IMR-90 (cell line): ENCODE data around the gene FAM221A. TPM values are rescaled to one million over a fixed set of nuclear protein-coding genes. Genes with fewer than 3 reads are reported as not detected.

ENCODE experiments used
- ATAC-seq: fragments of 200-7000 bp; cut with Tn5 transposase; 2 replicates; pipeline ENCODE4 v1.9.1; 2020; ENCODE audit warnings: low read depth, mild to moderate bottlenecking, moderate library complexity
- BruUV-seq: library from RNA; stranded (reverse); fragments of 400-500 nt; replicated peaks from 2 replicates; lab custom pipeline; 2021; lab: Mats Ljungman, UMichigan
- CTCF ChIA-PET: fragments of 300-600 bp; formaldehyde crosslinking; extraction: SDS; loops from one replicate; lab custom pipeline; 2021; ENCODE audit warnings: antibody characterized with exemption; lab: Yijun Ruan, JAX
- POLR2A ChIA-PET: fragments of 300-600 bp; sonication (Branson Sonifier 250); formaldehyde crosslinking; loops from one replicate; lab custom pipeline; 2022; ENCODE audit warnings: antibody characterized with exemption; ENCODE audit not compliant: unreplicated experiment; lab: Charles Lee
- DNase-seq: peaks from one replicate; pipeline ENCODE4 v3.0.0; 2013
- H2AFZ ChIP-seq: replicated peaks from 2 replicates; pipeline ENCODE3; 2013; ENCODE audit warnings: low read length, mild to moderate bottlenecking; ENCODE audit not compliant: poor library complexity
- H2AK5ac ChIP-seq: 2 replicates; pipeline ENCODE4 v1.6.1; 2013; ENCODE audit warnings: low read depth, low read length, inconsistent platforms
- H2AK9ac ChIP-seq: replicated peaks from 2 replicates; pipeline ENCODE3; 2013; ENCODE audit warnings: mild to moderate bottlenecking, low read depth, low read length, moderate library complexity; ENCODE audit not compliant: poor library complexity
- H2BK120ac ChIP-seq: 2 replicates; pipeline ENCODE4 v1.6.1; 2013; ENCODE audit warnings: low read depth, low read length, inconsistent platforms
- H2BK15ac ChIP-seq: 3 replicates; pipeline ENCODE4 v1.6.1; 2013; ENCODE audit warnings: low read depth, low read length, inconsistent platforms
- H2BK20ac ChIP-seq: 2 replicates; pipeline ENCODE4 v1.6.1; 2013; ENCODE audit warnings: low read depth, mild to moderate bottlenecking, inconsistent platforms, low read length, moderate library complexity
- H2BK5ac ChIP-seq: 2 replicates; pipeline ENCODE4 v1.6.1; 2013; ENCODE audit warnings: mild to moderate bottlenecking, low read depth, low read length, inconsistent platforms; ENCODE audit not compliant: poor library complexity, severe bottlenecking
- H3K14ac ChIP-seq: replicated peaks from 2 replicates; pipeline ENCODE4 v1.6.1; 2013; ENCODE audit warnings: low read depth, low read length, inconsistent platforms
- H3K18ac ChIP-seq: 2 replicates; pipeline ENCODE4 v1.6.1; 2013; ENCODE audit warnings: low read depth, low read length, control low read depth
- H3K23ac ChIP-seq: 2 replicates; pipeline ENCODE4 v1.6.1; 2013; ENCODE audit warnings: low read depth, low read length, inconsistent platforms
- H3K27ac ChIP-seq: 2 replicates; pipeline ENCODE4 v1.5.1; 2013; ENCODE audit warnings: mild to moderate bottlenecking, control low read depth, low read length; ENCODE audit not compliant: insufficient read depth
- H3K27me3 ChIP-seq: 2 replicates; pipeline ENCODE4 v1.6.1; 2013; ENCODE audit warnings: low read length; ENCODE audit not compliant: control insufficient read depth, insufficient read depth
- H3K36me3 ChIP-seq: 2 replicates; pipeline ENCODE4 v1.6.1; 2013; ENCODE audit warnings: low read length, mixed read lengths; ENCODE audit not compliant: control insufficient read depth, insufficient read depth
- H3K4ac ChIP-seq: 2 replicates; pipeline ENCODE4 v1.6.1; 2013; ENCODE audit warnings: low read depth, low read length, inconsistent platforms
- H3K4me1 ChIP-seq: 2 replicates; pipeline ENCODE4 v1.6.1; 2013; ENCODE audit warnings: low read length, mixed read lengths; ENCODE audit not compliant: control insufficient read depth, insufficient read depth
- H3K4me2 ChIP-seq: 2 replicates; pipeline ENCODE4 v1.6.1; 2013; ENCODE audit warnings: low read depth, mild to moderate bottlenecking, control low read depth, low read length, moderate library complexity
- H3K4me3 ChIP-seq: 2 replicates; pipeline ENCODE4 v1.5.1; 2013; ENCODE audit warnings: low read depth, mild to moderate bottlenecking, control low read depth, low read length, moderate library complexity; ENCODE audit not compliant: insufficient read depth
- H3K56ac ChIP-seq: 2 replicates; pipeline ENCODE4 v1.6.1; 2013; ENCODE audit warnings: low read length, inconsistent platforms; ENCODE audit not compliant: insufficient read depth; ENCODE audit errors: extremely low read depth
- H3K79me1 ChIP-seq, 2 experiments: 2 replicates each; pipeline ENCODE4 v1.6.1; 2013; ENCODE audit warnings: low read length in 2 of 2, inconsistent platforms in 1 of 2, low read depth in 1 of 2
- H3K9ac ChIP-seq: 2 replicates; pipeline ENCODE4 v1.6.1; 2013; ENCODE audit warnings: low read depth, low read length, control low read depth
- H3K9me1 ChIP-seq: 2 replicates; pipeline ENCODE4 v1.6.1; 2013; ENCODE audit warnings: low read length, inconsistent platforms; ENCODE audit not compliant: insufficient read depth
- H3K9me3 ChIP-seq: 2 replicates; pipeline ENCODE4 v1.6.1; 2013; ENCODE audit warnings: low read length; ENCODE audit not compliant: control insufficient read depth, insufficient read depth
- H4K20me1 ChIP-seq: 2 replicates; pipeline ENCODE4 v1.6.1; 2013; ENCODE audit warnings: low read length, inconsistent platforms; ENCODE audit not compliant: insufficient read depth
- H4K5ac ChIP-seq: 2 replicates; pipeline ENCODE4 v1.6.1; 2013; ENCODE audit warnings: mild to moderate bottlenecking, low read depth, low read length, control low read depth
- H4K8ac ChIP-seq, 2 experiments: 2 replicates each; pipeline ENCODE4 v1.6.1; 2013; ENCODE audit warnings: low read depth in 2 of 2, low read length in 2 of 2, control low read depth in 1 of 2, inconsistent platforms in 1 of 2
- H4K91ac ChIP-seq: 2 replicates; pipeline ENCODE4 v1.6.1; 2013; ENCODE audit warnings: low read depth, low read length, inconsistent platforms; ENCODE audit not compliant: insufficient read depth
- BHLHE40 ChIP-seq: fragments of 150-350 bp; IDR thresholded peaks from 2 replicates; pipeline ENCODE4 v1.6.1; 2016; ENCODE audit warnings: mild to moderate bottlenecking, low read depth, low read length
- CHD1 ChIP-seq: IDR thresholded peaks from 2 replicates; pipeline ENCODE4 v1.6.1; 2012; ENCODE audit warnings: low read depth, low read length, improper control_type of control experiment
- MAFK ChIP-seq: IDR thresholded peaks from 2 replicates; pipeline ENCODE4 v1.6.1; 2012; ENCODE audit warnings: low read depth, low read length, improper control_type of control experiment
- MAZ ChIP-seq: IDR thresholded peaks from 2 replicates; pipeline ENCODE4 v1.6.1; 2012; ENCODE audit warnings: low read depth, mild to moderate bottlenecking, low read length, improper control_type of control experiment, moderate library complexity, borderline replicate concordance
- RFX5 ChIP-seq: IDR thresholded peaks from 2 replicates; pipeline ENCODE4 v1.8.0; 2012; ENCODE audit warnings: low read depth, mild to moderate bottlenecking, low read length, moderate library complexity
- SMC3 ChIP-seq: fragments of 150-350 bp; IDR thresholded peaks from 2 replicates; pipeline ENCODE4 v1.6.1; 2016; ENCODE audit warnings: low read depth, mild to moderate bottlenecking, antibody characterized with exemption, low read length, moderate library complexity
- WGBS, 2 experiments: methylation state at CpG; one replicate each; pipeline versions ENCODE4 v1.1.5 to v1.1.7; 2013; ENCODE audit warnings: missing lambda C conversion rate in 2 of 2; ENCODE audit not compliant: insufficient read length in 1 of 2; ENCODE audit errors: extremely low coverage in 2 of 2; 5-methylcytosine and 5-hydroxymethylcytosine counted together
- dilution Hi-C: fragments of 300-500 bp; cut with HindIII; formaldehyde crosslinking; loops from one replicate; pipeline ENCODE4 v1.14.3; 2018; ENCODE audit warnings: low sequenced_read_pairs; ENCODE audit not compliant: unreplicated experiment
- in situ Hi-C: fragments of 300-500 bp; cut with MboI; formaldehyde crosslinking; loops from 3 replicates; pipeline ENCODE4 v1.14.3; 2019; ENCODE audit warnings: low sequenced_read_pairs, inconsistent platforms, mixed read lengths
- intact Hi-C: fragments of 100-400 bp; cut with micrococcal nuclease; formaldehyde crosslinking; loops from 2 replicates; pipeline ENCODE4 v1.10.0; 2022
- polyA plus RNA-seq, 3 experiments: library from polyadenylated mRNA; depleted of rRNA; stranded (reverse); fragments of >200 nt; gene quantifications; 2 replicates each; pipeline ENCODE4 v1.2.3, GENCODE V29; 2012; ENCODE audit warnings: low replicate concordance in 1 of 3
- total RNA-seq: library from RNA; depleted of rRNA; stranded (reverse); fragments of >200 nt; gene quantifications from 2 replicates; pipeline ENCODE4 v1.2.3, GENCODE V29; 2012

FAM221A gene
- total and polyA plus RNA-seq, 2 of the 4 experiments (the other 2 are of a cell fraction) = 1.1 to 2.1 TPM

GRCh38 chr7:23655433-23655832, 24.6 kb upstream of the FAM221A start:
- DNase-seq (no peak), ATAC-seq (no peak)
- H3K4me3 ChIP-seq = no peak overlapping the region
- H3K56ac ChIP-seq = no peak overlapping the region
- no peak overlapping the region for H2BK120ac ChIP-seq
- ChIA-PET CTCF (no interaction called here), POLR2A (no interaction called here)
- H2AK5ac ChIP-seq = no peak overlapping the region
- no peak overlapping the region for H3K9ac ChIP-seq
- BruUV-seq = no TSS peak
- no peaks in the 10 kb centered on the region for H3K36me3 ChIP-seq
- H4K20me1 ChIP-seq = no peaks in the 10 kb centered on the region
- peaks cover 14% of the 10 kb centered on the region for H3K9me3 ChIP-seq
- H3K79me1 ChIP-seq = no peaks in the 10 kb centered on the region
- H2BK5ac ChIP-seq = no peak overlapping the region
- in situ Hi-C loops (no loop called here), intact Hi-C loops (no loop called here), dilution Hi-C loops (no loop called here)
- no peak overlapping the region for H4K91ac ChIP-seq
- H3K27ac ChIP-seq = no peak overlapping the region
- H3K23ac ChIP-seq = no peak overlapping the region
- WGBS, 2 experiments = 97% methylated on average over 10 of the region's 22 CpGs; no CpG with 5 or more reads in 1 of the 2 experiments
- no peaks in the 10 kb centered on the region for H3K9me1 ChIP-seq
- no peak overlapping the region for H3K4ac ChIP-seq
- no peak overlapping the region for H3K14ac ChIP-seq
- H4K8ac ChIP-seq = no peak overlapping the region
- no peak overlapping the region for H2BK20ac ChIP-seq
- H2AFZ ChIP-seq = no peak overlapping the region
- no peak overlapping the region for H4K5ac ChIP-seq
- H2BK15ac ChIP-seq = no peak overlapping the region
- H3K27me3 ChIP-seq = no peaks in the 10 kb centered on the region
- no peak overlapping the region for H2AK9ac ChIP-seq
- H3K4me2 ChIP-seq = no peak overlapping the region
- no peak overlapping the region for H3K18ac ChIP-seq
- no peak for TF ChIP-seq SMC3
- no peak for TF ChIP-seq RFX5
- no peak for TF ChIP-seq MAFK
- TF ChIP-seq BHLHE40 = no peak
- no peak for TF ChIP-seq CHD1
- no peak for TF ChIP-seq MAZ
- no peaks in the 10 kb centered on the region for H3K4me1 ChIP-seq
